DND-41 (cell line): ENCODE measurements around the gene TMEM263.

Experiments
- ATAC-seq: fragments of 200-7000 bp; cut with Tn5 transposase; 3 replicates; pipeline ENCODE4 v1.9.1; 2021; ENCODE audit warnings: low read depth; ENCODE audit not compliant: insufficient read depth
- DNase-seq: peaks from one replicate; pipeline ENCODE4 v3.0.0-alpha.2; 2020
- H2AFZ ChIP-seq: 2 replicates; pipeline ENCODE4 v1.6.0; 2012; ENCODE audit warnings: low read depth, low read length
- H3K27ac ChIP-seq: 2 replicates; pipeline ENCODE4 v1.5.1; 2012; ENCODE audit warnings: low read length, inconsistent platforms
- H3K27me3 ChIP-seq: fragments of 200-600 bp; sonication (generic); 2 replicates; pipeline ENCODE4 v1.6.0; 2012; ENCODE audit warnings: low read length, mild to moderate bottlenecking, inconsistent platforms; ENCODE audit not compliant: insufficient read depth, poor library complexity
- H3K36me3 ChIP-seq: 2 replicates; pipeline ENCODE4 v1.5.1; 2012; ENCODE audit warnings: low read length, inconsistent platforms; ENCODE audit not compliant: insufficient read depth
- H3K4me1 ChIP-seq: 2 replicates; pipeline ENCODE4 v1.5.1; 2012; ENCODE audit warnings: mild to moderate bottlenecking, low read length; ENCODE audit not compliant: insufficient read depth
- H3K4me2 ChIP-seq: 2 replicates; pipeline ENCODE4 v1.6.0; 2012; ENCODE audit warnings: mild to moderate bottlenecking, moderate library complexity, low read length, inconsistent platforms; ENCODE audit not compliant: insufficient read depth
- H3K4me3 ChIP-seq, 2 experiments: fragments of 200-600 bp in 1 of 2; shearing (Covaris generic) in 1 of 2; 2 replicates each; pipeline ENCODE4 v1.5.1; 2012 to 2016; ENCODE audit warnings: inconsistent platforms in 2 of 2, low read length in 2 of 2, mild to moderate bottlenecking in 2 of 2, low read depth in 1 of 2, moderate library complexity in 1 of 2
- H3K79me2 ChIP-seq: 2 replicates; pipeline ENCODE4 v1.6.0; 2012; ENCODE audit warnings: low read length, inconsistent platforms; ENCODE audit not compliant: insufficient read depth
- H3K9ac ChIP-seq: 2 replicates; pipeline ENCODE4 v1.6.0; 2012; ENCODE audit warnings: low read depth, mild to moderate bottlenecking, inconsistent platforms, low read length, moderate library complexity
- H3K9me3 ChIP-seq: 2 replicates; pipeline ENCODE4 v1.5.1; 2012; ENCODE audit warnings: low read length, moderate library complexity, mild to moderate bottlenecking, inconsistent platforms; ENCODE audit not compliant: insufficient read depth, severe bottlenecking
- H4K20me1 ChIP-seq: 2 replicates; pipeline ENCODE4 v1.6.0; 2012; ENCODE audit warnings: low read length; ENCODE audit not compliant: insufficient read depth
- EZH2 ChIP-seq: IDR thresholded peaks from 3 replicates; pipeline ENCODE4 v1.6.1; 2012; ENCODE audit warnings: borderline replicate concordance, low read depth, mild to moderate bottlenecking, moderate library complexity, low read length, inconsistent platforms; ENCODE audit not compliant: severe bottlenecking
- TF ChIP-seq, protein P1 (sequence below): IDR thresholded peaks from 2 replicates; pipeline ENCODE4 v1.5.1; 2012; ENCODE audit warnings: borderline replicate concordance, low read length, moderate library complexity, mild to moderate bottlenecking; ENCODE audit not compliant: poor library complexity, severe bottlenecking; ENCODE audit errors: extremely low read depth

The TMEM263 gene

DNA sequence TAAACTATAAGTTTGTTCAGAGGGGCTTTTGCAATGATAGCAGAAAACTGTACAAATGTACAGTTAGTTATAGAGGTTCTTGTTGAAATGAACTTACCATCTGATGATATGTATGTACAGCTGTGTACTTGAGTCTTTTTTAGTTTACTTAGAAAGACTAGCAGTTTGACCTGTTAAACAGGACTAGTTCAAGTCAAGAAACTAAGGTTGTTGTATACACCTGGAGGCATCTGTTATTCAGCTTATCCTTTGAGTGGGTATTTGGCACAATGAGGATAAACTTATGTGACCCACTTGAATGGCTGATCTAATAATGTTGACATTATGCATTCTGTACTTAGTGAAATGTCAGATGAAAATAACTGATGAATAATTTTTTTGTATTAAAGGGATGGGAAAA is 17.8 kb downstream of the TMEM263 start:
- no peaks in the 10 kb centered on the region for H3K79me2 ChIP-seq
- H3K9ac ChIP-seq, result no peak overlapping the region
- TF ChIP-seq EZH2, result no peak
- TF ChIP-seq, protein P1, sequence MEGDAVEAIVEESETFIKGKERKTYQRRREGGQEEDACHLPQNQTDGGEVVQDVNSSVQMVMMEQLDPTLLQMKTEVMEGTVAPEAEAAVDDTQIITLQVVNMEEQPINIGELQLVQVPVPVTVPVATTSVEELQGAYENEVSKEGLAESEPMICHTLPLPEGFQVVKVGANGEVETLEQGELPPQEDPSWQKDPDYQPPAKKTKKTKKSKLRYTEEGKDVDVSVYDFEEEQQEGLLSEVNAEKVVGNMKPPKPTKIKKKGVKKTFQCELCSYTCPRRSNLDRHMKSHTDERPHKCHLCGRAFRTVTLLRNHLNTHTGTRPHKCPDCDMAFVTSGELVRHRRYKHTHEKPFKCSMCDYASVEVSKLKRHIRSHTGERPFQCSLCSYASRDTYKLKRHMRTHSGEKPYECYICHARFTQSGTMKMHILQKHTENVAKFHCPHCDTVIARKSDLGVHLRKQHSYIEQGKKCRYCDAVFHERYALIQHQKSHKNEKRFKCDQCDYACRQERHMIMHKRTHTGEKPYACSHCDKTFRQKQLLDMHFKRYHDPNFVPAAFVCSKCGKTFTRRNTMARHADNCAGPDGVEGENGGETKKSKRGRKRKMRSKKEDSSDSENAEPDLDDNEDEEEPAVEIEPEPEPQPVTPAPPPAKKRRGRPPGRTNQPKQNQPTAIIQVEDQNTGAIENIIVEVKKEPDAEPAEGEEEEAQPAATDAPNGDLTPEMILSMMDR, result no peak
- H3K9me3 ChIP-seq, result no peaks in the 10 kb centered on the region
- 0 out of 2 replicates have a peak, but pooled peaks cover 4% of the 10 kb centered on the region for H4K20me1 ChIP-seq
- peaks cover 39% of the 10 kb centered on the region for H3K36me3 ChIP-seq
- no peaks in the 10 kb centered on the region for H3K4me1 ChIP-seq
- no peak overlapping the region for H3K4me3 ChIP-seq
- H3K27ac ChIP-seq, result no peak overlapping the region
- DNase-seq (no peak), ATAC-seq (no peak)
- no peaks in the 10 kb centered on the region for H3K27me3 ChIP-seq
- no peak overlapping the region for H3K4me2 ChIP-seq
- no peak overlapping the region for H2AFZ ChIP-seq

DNA sequence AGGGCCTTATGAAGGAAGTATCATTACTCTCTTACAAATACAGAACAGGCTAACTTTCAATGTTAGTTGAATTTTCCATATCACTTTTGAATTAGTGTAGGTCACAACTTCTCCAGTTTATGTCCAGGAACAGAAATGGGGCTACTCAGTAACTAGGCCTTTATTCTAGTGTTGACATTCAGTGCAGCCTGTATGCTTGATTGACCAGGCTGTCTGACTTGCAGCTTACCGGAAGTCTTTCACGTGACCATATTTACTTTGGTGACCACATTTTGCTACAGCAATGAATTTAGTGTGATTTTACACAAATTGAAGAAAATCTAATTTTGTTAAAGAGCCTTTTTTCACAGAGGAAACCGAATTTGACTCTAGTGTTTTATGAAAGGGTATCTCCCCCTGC is 18.8 kb downstream of the TMEM263 start:
- Histone ChIP-seq H3K79me2 (no peaks in the 10 kb centered on the region), H3K27me3 (no peaks in the 10 kb centered on the region), H4K20me1 (0 out of 2 replicates have a peak, but pooled peaks cover 4% of the 10 kb centered on the region), H3K4me2 (no peak overlapping the region), H3K9ac (no peak overlapping the region), H3K4me1 (no peaks in the 10 kb centered on the region), H2AFZ (no peak overlapping the region), H3K9me3 (no peaks in the 10 kb centered on the region), H3K4me3 (no peak overlapping the region), H3K27ac (no peak overlapping the region), H3K36me3 (peaks cover 34% of the 10 kb centered on the region)
- DNase-seq (no peak), ATAC-seq (no peak)
- TF ChIP-seq, protein P1, result no peak
- TF ChIP-seq EZH2, result no peak

GRCh38 chr12:106975098-106975497 is 19.4 kb downstream of the TMEM263 start:
- Histone ChIP-seq H3K36me3 (peaks cover 31% of the 10 kb centered on the region), H3K4me2 (no peak overlapping the region), H3K79me2 (no peaks in the 10 kb centered on the region), H3K27me3 (no peaks in the 10 kb centered on the region), H3K27ac (no peak overlapping the region), H3K9me3 (no peaks in the 10 kb centered on the region), H4K20me1 (0 out of 2 replicates have a peak, but pooled peaks cover 4% of the 10 kb centered on the region), H3K4me1 (no peaks in the 10 kb centered on the region), H2AFZ (no peak overlapping the region), H3K9ac (no peak overlapping the region), H3K4me3 (no peak overlapping the region)
- TF ChIP-seq, protein P1, result no peak
- TF ChIP-seq EZH2, result no peak
- DNase-seq (no peak), ATAC-seq (no peak)

DNA sequence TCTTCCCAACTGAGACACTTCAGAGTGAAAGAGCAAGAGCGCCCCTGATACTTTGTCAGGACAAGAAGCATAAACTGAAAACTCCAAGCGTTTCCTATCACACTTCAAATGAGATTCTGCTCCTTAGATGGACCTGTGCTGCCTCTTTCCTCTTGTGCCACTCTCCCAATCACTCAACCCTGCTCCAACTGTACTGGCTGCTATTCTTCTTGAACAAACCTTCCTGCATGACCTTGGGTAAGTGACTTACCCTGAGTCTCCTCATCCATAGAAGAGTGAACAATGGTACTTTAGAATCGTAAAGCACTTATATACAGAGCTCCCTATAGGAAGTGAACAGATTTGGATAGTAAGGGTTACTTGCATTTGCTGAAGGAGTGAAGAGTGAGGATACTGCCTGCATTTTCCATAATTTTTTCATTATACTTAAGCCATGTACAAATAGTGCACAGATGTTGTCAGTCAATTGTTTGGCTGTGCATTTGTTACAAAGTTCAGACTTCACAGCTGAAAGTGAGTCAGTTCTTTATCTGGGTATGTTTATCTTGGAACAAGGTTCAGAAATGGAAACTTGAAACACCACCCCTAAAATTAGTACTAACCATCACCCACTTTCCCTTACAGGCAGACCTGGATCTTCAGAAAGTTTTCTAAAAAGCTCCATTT is 20.4 kb downstream of the TMEM263 start:
- H3K9ac ChIP-seq, result no peak overlapping the region
- no peak overlapping the region for H3K27ac ChIP-seq
- DNase-seq (no peak), ATAC-seq (no peak)
- TF ChIP-seq EZH2, result no peak
- TF ChIP-seq, protein P1, result no peak
- H4K20me1 ChIP-seq, result 0 out of 2 replicates have a peak, but pooled peaks cover under 1% of the 10 kb centered on the region
- H3K79me2 ChIP-seq, result no peaks in the 10 kb centered on the region
- no peaks in the 10 kb centered on the region for H3K4me1 ChIP-seq
- no peak overlapping the region for H3K4me3 ChIP-seq
- H3K27me3 ChIP-seq, result no peaks in the 10 kb centered on the region
- no peaks in the 10 kb centered on the region for H3K9me3 ChIP-seq
- H2AFZ ChIP-seq, result no peak overlapping the region
- no peak overlapping the region for H3K4me2 ChIP-seq
- H3K36me3 ChIP-seq, result peaks cover 24% of the 10 kb centered on the region
